ENCODE results near the gene FBXO31.

FBXO31 gene

DNA sequence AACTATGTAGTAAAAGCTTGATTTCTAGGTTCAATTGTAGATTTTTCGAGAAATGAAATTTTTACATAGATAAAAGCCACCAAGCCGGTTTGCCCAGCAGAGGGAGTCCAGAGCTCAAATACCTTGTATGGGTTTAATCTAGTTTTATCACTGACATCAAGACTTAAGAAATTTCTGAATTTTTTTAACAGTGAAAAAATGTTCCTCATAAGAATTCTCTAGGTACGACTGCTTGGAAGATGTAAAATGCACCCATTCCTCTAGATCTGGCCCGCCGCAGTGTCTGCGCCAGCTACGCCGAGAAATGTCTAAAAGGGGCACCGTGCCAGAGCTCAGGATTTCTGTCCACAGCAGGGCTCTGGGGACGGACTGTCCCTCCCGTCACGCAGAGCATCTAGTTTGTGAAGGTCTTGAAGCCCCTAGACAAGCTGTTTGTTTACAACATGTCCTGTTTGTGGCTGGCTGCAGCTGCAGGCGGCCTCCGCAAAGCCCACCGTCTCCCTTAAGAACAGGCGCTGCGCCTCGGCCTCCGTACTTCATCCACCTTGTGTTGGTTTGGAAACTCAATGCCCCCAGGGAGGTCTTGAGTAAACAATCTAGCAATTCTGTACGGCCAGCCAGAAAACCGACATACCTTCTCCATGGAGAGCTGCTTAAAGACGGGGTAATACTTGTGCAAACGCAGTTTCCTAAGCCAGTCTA lies 33.4 kb upstream of the FBXO31 start:
- no peak overlapping the region for H3K27ac ChIP-seq
- peaks cover 21% of the 10 kb centered on the region for H3K79me2 ChIP-seq
- H3K9ac ChIP-seq, result no peak overlapping the region

DNA sequence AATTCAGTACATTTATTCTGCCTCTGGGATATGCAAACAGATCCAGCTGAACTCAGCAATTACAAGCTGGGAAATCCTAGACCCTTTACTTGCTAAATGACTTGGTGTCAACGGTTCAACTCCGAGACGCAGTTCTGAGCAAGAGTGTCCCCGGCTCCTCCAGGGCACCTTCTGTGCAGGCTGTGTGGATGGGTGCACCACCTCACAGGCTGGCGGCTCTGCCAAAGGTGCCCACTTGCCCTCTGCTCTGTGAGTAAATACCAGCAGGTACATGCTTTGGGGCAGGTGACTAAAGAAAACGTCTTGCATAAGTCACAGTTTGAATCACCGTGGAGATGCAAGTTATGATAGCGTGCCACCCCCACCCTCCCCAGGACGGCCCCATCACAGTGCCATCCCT lies 31.9 kb upstream of the FBXO31 start:
- Histone ChIP-seq H3K4me2 (ENCODE audit: low read length) (no peak overlapping the region), H3K9me3 (ENCODE audit: control insufficient read depth, low read length) (no peaks in the 10 kb centered on the region), H3K79me2 (peaks cover 8% of the 10 kb centered on the region), H3K4me1 (no peaks in the 10 kb centered on the region), H2AFZ (no peak overlapping the region), H3K36me3 (ENCODE audit: control insufficient read depth, insufficient read depth, low read length) (no peaks in the 10 kb centered on the region), H3K27ac (no peak overlapping the region), H3K27me3 (ENCODE audit: control insufficient read depth, insufficient read depth, low read length) (no peaks in the 10 kb centered on the region), H3K9ac (no peak overlapping the region), H3K4me3 (ENCODE audit: low read depth, low read length) (no peak overlapping the region)
- TF ChIP-seq, protein P1, sequence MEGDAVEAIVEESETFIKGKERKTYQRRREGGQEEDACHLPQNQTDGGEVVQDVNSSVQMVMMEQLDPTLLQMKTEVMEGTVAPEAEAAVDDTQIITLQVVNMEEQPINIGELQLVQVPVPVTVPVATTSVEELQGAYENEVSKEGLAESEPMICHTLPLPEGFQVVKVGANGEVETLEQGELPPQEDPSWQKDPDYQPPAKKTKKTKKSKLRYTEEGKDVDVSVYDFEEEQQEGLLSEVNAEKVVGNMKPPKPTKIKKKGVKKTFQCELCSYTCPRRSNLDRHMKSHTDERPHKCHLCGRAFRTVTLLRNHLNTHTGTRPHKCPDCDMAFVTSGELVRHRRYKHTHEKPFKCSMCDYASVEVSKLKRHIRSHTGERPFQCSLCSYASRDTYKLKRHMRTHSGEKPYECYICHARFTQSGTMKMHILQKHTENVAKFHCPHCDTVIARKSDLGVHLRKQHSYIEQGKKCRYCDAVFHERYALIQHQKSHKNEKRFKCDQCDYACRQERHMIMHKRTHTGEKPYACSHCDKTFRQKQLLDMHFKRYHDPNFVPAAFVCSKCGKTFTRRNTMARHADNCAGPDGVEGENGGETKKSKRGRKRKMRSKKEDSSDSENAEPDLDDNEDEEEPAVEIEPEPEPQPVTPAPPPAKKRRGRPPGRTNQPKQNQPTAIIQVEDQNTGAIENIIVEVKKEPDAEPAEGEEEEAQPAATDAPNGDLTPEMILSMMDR (IDR thresholded peaks at IDR 0.05), result no peak

More for the DNA sequence above, 33.4 kb upstream of the FBXO31 start:
- Histone ChIP-seq H3K4me1 (no peaks in the 10 kb centered on the region), H3K27me3 (ENCODE audit: control insufficient read depth, insufficient read depth, low read length) (no peaks in the 10 kb centered on the region), H3K4me3 (ENCODE audit: low read depth, low read length) (no peak overlapping the region), H3K36me3 (ENCODE audit: control insufficient read depth, insufficient read depth, low read length) (no peaks in the 10 kb centered on the region), H2AFZ (no peak overlapping the region), H3K9me3 (ENCODE audit: control insufficient read depth, low read length) (no peaks in the 10 kb centered on the region), H3K4me2 (ENCODE audit: low read length) (no peak overlapping the region)
- TF ChIP-seq, protein P1 (IDR thresholded peaks at IDR 0.05), result peak; percentile 79

DNA sequence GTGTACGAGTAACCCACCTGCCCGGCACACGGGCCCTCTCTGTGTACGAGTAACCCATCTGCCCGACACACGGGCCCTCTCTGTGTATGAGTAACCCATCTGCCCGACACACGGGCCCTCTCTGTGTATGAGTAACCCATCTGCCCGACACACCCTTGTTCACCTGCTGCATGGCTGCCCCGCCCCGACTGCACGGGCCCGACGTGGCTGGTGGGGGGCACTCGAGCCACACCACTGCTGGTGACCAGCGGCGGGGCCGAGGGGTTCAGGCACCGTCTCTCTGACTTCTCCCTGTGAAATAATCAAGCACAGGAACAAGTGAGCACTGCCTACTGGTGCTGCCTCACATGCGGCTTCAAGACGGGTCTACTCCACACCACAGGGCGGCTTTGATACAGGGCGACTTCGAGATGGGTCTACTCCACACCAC lies 30.7 kb upstream of the FBXO31 start:
- Histone ChIP-seq H3K4me3 (ENCODE audit: low read depth, low read length) (no peak overlapping the region), H3K27me3 (ENCODE audit: control insufficient read depth, insufficient read depth, low read length) (no peaks in the 10 kb centered on the region), H3K4me1 (no peaks in the 10 kb centered on the region), H3K27ac (no peak overlapping the region), H3K4me2 (ENCODE audit: low read length) (no peak overlapping the region), H3K9me3 (ENCODE audit: control insufficient read depth, low read length) (no peaks in the 10 kb centered on the region), H3K79me2 (peaks cover 2% of the 10 kb centered on the region), H3K9ac (no peak overlapping the region), H3K36me3 (ENCODE audit: control insufficient read depth, insufficient read depth, low read length) (no peaks in the 10 kb centered on the region), H2AFZ (no peak overlapping the region)
- TF ChIP-seq, protein P1 (IDR thresholded peaks at IDR 0.05), result no peak

DNA sequence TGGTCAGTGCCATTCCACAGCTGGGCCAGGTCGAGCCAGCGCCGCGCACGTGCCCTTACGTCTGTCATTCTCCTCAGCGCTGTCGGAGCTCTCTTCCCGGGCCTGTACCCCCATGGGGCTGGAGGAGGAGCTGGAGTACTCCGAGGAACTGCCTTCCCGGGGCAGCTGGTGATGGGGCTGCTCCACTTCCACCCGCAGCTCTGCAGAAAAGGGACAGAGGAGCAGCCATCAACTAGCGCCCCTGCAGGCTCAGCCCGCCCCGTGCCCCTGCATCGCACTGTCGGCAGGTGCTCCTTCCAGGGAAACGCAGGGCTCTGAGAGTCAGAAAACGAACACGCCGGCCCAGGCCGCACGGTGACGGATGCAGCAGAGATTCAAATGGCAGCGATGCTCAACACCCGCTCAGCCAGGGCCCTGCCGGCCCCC lies 29.4 kb upstream of the FBXO31 start:
- H3K36me3 ChIP-seq (ENCODE audit: control insufficient read depth, insufficient read depth, low read length), result no peaks in the 10 kb centered on the region
- no peak overlapping the region for H3K9ac ChIP-seq
- no peaks in the 10 kb centered on the region for H3K4me1 ChIP-seq
- TF ChIP-seq, protein P1 (IDR thresholded peaks at IDR 0.05), result no peak
- H3K4me3 ChIP-seq (ENCODE audit: low read depth, low read length), result no peak overlapping the region
- H3K4me2 ChIP-seq (ENCODE audit: low read length), result no peak overlapping the region
- H3K27me3 ChIP-seq (ENCODE audit: control insufficient read depth, insufficient read depth, low read length), result no peaks in the 10 kb centered on the region
- H3K27ac ChIP-seq, result no peak overlapping the region
- no peak overlapping the region for H2AFZ ChIP-seq
- H3K79me2 ChIP-seq, result no peaks in the 10 kb centered on the region
- H3K9me3 ChIP-seq (ENCODE audit: control insufficient read depth, low read length), result no peaks in the 10 kb centered on the region
